Caco-2 (cell line): ENCODE data around the gene PSTPIP1. TPM values are rescaled to one million over a fixed set of nuclear protein-coding genes. Genes with fewer than 3 reads are reported as not detected.

ENCODE experiments used
- BruUV-seq: library from RNA; stranded (reverse); fragments of 400-500 nt; replicated peaks from 2 replicates; lab custom pipeline; 2021; lab: Mats Ljungman, UMichigan
- CTCF ChIA-PET: fragments of 300-600 bp; sonication (Branson Sonifier 250); formaldehyde crosslinking; loops from one replicate; lab custom pipeline; 2022; ENCODE audit warnings: antibody characterized with exemption; lab: Charles Lee
- POLR2A ChIA-PET: fragments of 300-600 bp; sonication (Branson Sonifier 250); formaldehyde crosslinking; loops from one replicate; lab custom pipeline; 2022; ENCODE audit warnings: antibody characterized with exemption; lab: Charles Lee
- DNase-seq, 2 experiments: peaks; one replicate each; pipeline versions ENCODE4 v3.0.0 to v3.0.0-alpha.2; 2020 to 2022
- H3K27me3 ChIP-seq: replicated peaks from 2 replicates; pipeline ENCODE4 v1.6.0; 2011; ENCODE audit warnings: low read length; ENCODE audit not compliant: control insufficient read depth, insufficient read depth
- H3K36me3 ChIP-seq: 2 replicates; pipeline ENCODE4 v1.5.1; 2011; ENCODE audit warnings: low read length; ENCODE audit not compliant: control insufficient read depth, insufficient read depth
- H3K4me1 ChIP-seq: fragments of 250-450 bp; sonication (Bioruptor Pico); 2 replicates; pipeline ENCODE4 v1.5.1; 2020; ENCODE audit warnings: mild to moderate bottlenecking
- H3K4me3 ChIP-seq: 2 replicates; pipeline ENCODE4 v1.5.1; 2011; ENCODE audit warnings: low read depth, mild to moderate bottlenecking, control low read depth, low read length
- H3K9me3 ChIP-seq: fragments of 250-450 bp; sonication (Bioruptor Pico); 2 replicates; pipeline ENCODE4 v1.5.1; 2020; ENCODE audit warnings: mild to moderate bottlenecking, moderate library complexity
- H3K27ac Mint-ChIP-seq: one replicate; pipeline ENCODE4 v1.8.0; 2022; ENCODE audit warnings: mixed read lengths; ENCODE audit not compliant: unreplicated experiment
- H3K27me3 Mint-ChIP-seq: one replicate; pipeline ENCODE4 v1.8.0; 2022; ENCODE audit warnings: mixed read lengths; ENCODE audit not compliant: insufficient read depth, unreplicated experiment
- H3K36me3 Mint-ChIP-seq: one replicate; pipeline ENCODE4 v1.8.0; 2022; ENCODE audit warnings: mild to moderate bottlenecking, mixed read lengths; ENCODE audit not compliant: insufficient read depth, unreplicated experiment
- H3K4me1 Mint-ChIP-seq: one replicate; pipeline ENCODE4 v1.8.0; 2022; ENCODE audit warnings: low read depth, mixed read lengths; ENCODE audit not compliant: unreplicated experiment
- H3K4me3 Mint-ChIP-seq: one replicate; pipeline ENCODE4 v1.8.0; 2022; ENCODE audit warnings: mild to moderate bottlenecking, moderate library complexity, mixed read lengths; ENCODE audit not compliant: unreplicated experiment
- H3K9me3 Mint-ChIP-seq: one replicate; pipeline ENCODE4 v1.8.0; 2022; ENCODE audit warnings: mixed read lengths; ENCODE audit not compliant: unreplicated experiment
- intact Hi-C: fragments of 100-400 bp; cut with micrococcal nuclease; formaldehyde crosslinking; loops from one replicate; pipeline ENCODE4 v1.10.0; 2022; ENCODE audit not compliant: unreplicated experiment
- total RNA-seq: library from RNA; stranded (reverse); gene quantifications from 2 replicates; pipeline ENCODE4 v1.2.3, GENCODE V29; 2022
- TF ChIP-seq, protein P1 (sequence below), 2 experiments: fragments of 200-600 bp in 1 of 2; IDR thresholded peaks; 1 replicate in 1 of 2; 2 replicates in 1 of 2; pipeline versions ENCODE4 v1.5.1 to v1.8.0; 2011 to 2022; ENCODE audit warnings: antibody characterized with exemption in 1 of 2, control low read depth in 1 of 2, inconsistent platforms in 1 of 2, low read depth in 1 of 2, low read length in 1 of 2, mild to moderate bottlenecking in 1 of 2, moderate library complexity in 1 of 2; ENCODE audit not compliant: insufficient read depth in 1 of 2, severe bottlenecking in 1 of 2, unreplicated experiment in 1 of 2

PSTPIP1 gene
- total RNA-seq, 1 experiment from 2014 or later, result not detected

GRCh38 chr15:77084436-77084835 lies 89.5 kb downstream of the PSTPIP1 start:
- Mint-ChIP-seq H3K36me3 (no peaks in the 10 kb centered on the region), H3K4me1 (no peaks in the 10 kb centered on the region), H3K27ac (no peak overlapping the region), H3K27me3 (no peaks in the 10 kb centered on the region), H3K4me3 (no peak overlapping the region), H3K9me3 (no peaks in the 10 kb centered on the region)
- no peaks in the 10 kb centered on the region for H3K4me1 ChIP-seq
- ChIA-PET CTCF (no interaction called here), POLR2A (no interaction called here)
- TF ChIP-seq, protein P1, sequence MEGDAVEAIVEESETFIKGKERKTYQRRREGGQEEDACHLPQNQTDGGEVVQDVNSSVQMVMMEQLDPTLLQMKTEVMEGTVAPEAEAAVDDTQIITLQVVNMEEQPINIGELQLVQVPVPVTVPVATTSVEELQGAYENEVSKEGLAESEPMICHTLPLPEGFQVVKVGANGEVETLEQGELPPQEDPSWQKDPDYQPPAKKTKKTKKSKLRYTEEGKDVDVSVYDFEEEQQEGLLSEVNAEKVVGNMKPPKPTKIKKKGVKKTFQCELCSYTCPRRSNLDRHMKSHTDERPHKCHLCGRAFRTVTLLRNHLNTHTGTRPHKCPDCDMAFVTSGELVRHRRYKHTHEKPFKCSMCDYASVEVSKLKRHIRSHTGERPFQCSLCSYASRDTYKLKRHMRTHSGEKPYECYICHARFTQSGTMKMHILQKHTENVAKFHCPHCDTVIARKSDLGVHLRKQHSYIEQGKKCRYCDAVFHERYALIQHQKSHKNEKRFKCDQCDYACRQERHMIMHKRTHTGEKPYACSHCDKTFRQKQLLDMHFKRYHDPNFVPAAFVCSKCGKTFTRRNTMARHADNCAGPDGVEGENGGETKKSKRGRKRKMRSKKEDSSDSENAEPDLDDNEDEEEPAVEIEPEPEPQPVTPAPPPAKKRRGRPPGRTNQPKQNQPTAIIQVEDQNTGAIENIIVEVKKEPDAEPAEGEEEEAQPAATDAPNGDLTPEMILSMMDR (IDR thresholded peaks at IDR 0.05; ENCODE audit: insufficient read depth in 1 of 2, low read depth in 1 of 2, low read length in 1 of 2, severe bottlenecking in 1 of 2, unreplicated experiment in 1 of 2), result no peak
- no peaks in the 10 kb centered on the region for H3K9me3 ChIP-seq
- no TSS peak for BruUV-seq
- DNase-seq, result no peak
- intact Hi-C loops, result no loop called here
- no peaks in the 10 kb centered on the region for H3K36me3 ChIP-seq
- no peak overlapping the region for H3K4me3 ChIP-seq
- H3K27me3 ChIP-seq, result no peaks in the 10 kb centered on the region

- POLR2A ChIA-PET, result interaction anchor here (0.5 kb wide), 1 partner anchor 8 kb away, joined by 14 read pairs; no protein-coding TSS in a partner anchor
- Mint-ChIP-seq H3K27me3 (no peaks in the 10 kb centered on the region), H3K4me1 (no peaks in the 10 kb centered on the region), H3K27ac (no peak overlapping the region), H3K36me3 (no peaks in the 10 kb centered on the region), H3K4me3 (no peak overlapping the region), H3K9me3 (no peaks in the 10 kb centered on the region)
- intact Hi-C loops, result no loop called here
- H3K27me3 ChIP-seq, result no peaks in the 10 kb centered on the region
- no peak overlapping the region for H3K4me3 ChIP-seq
- CTCF ChIA-PET, result no interaction called here
- no peaks in the 10 kb centered on the region for H3K36me3 ChIP-seq
- H3K9me3 ChIP-seq, result no peaks in the 10 kb centered on the region
- BruUV-seq, result no TSS peak
- TF ChIP-seq, protein P1 (IDR thresholded peaks at IDR 0.05; ENCODE audit: insufficient read depth in 1 of 2, low read depth in 1 of 2, low read length in 1 of 2, severe bottlenecking in 1 of 2, unreplicated experiment in 1 of 2), result no peak
- no peaks in the 10 kb centered on the region for H3K4me1 ChIP-seq
- DNase-seq, result no peak
Observed at GRCh38 chr15:77085297-77085696, 90.4 kb downstream of the PSTPIP1 start.

Other genes starting within 250 kb of the PSTPIP1 start
- gene SCAPER, start 89.8 kb upstream of the PSTPIP1 start, total RNA-seq, result 24.6 and 28.3 TPM in 2 replicates
- 72.8 and 73.7 TPM in 2 replicates for gene RCN2, start 63.4 kb upstream of the PSTPIP1 start, total RNA-seq
- 224 and 237 TPM in 2 replicates for gene TSPAN3, start 76.0 kb downstream of the PSTPIP1 start, total RNA-seq